ENCODE measurements around the gene SARM1. TPM values are rescaled to one million over a fixed set of nuclear protein-coding genes. Genes with fewer than 3 reads are reported as not detected.

The SARM1 gene
- total RNA-seq, 1 experiment from 2014 or later, result 17.4 TPM

DNA sequence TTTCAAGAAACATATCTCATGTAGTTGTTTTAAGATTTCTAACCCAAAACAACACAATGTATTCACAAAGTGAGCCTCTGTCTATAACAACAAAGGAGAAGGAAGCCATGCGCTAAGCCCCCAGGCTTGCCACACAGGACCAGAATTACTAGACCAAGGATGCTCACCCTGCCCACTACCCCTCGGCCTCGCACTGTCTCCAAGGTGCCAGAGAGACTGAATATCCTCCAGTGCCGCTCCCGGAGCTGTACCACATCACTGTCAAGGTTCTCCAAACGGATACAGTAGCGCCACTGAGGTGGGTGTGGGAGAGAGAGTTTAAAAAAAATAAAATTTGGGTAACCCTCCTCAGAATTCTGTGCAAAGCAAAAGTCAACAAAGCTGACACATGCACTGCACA lies 21.2 kb upstream of the SARM1 start:
- Histone ChIP-seq H3K27ac (ENCODE audit: low read length) (no peak overlapping the region), H3K36me3 (ENCODE audit: control insufficient read depth, insufficient read depth, low read length) (peaks cover 20% of the 10 kb centered on the region), H3K4me3 (ENCODE audit: low read depth in 2 of 2, low read length in 2 of 2) (no peak overlapping the region), H3K4me1 (ENCODE audit: control insufficient read depth, insufficient read depth, low read length) (peaks cover 26% of the 10 kb centered on the region), H3K27me3 (ENCODE audit: control insufficient read depth, insufficient read depth, low read length) (no peaks in the 10 kb centered on the region), H3K9me3 (ENCODE audit: control insufficient read depth, insufficient read depth, low read depth, low read length) (no peaks in the 10 kb centered on the region)
- in situ Hi-C loops (cut with HindIII; ENCODE audit: low pct_unique_long_range_greater_than_20kb, low sequenced_read_pairs) (no loop called here), intact Hi-C loops (cut with micrococcal nuclease; ENCODE audit: unreplicated experiment) (no loop called here)
- TF ChIP-seq POLR2AphosphoS5 (IDR thresholded peaks at IDR 0.05; ENCODE audit: low read depth, low read length), result no peak
- no peak for TF ChIP-seq TCF7L2 (IDR thresholded peaks at IDR 0.05; ENCODE audit: low read depth, low read length)
- TF ChIP-seq SIN3A (IDR thresholded peaks at IDR 0.05; ENCODE audit: borderline replicate concordance, insufficient read depth, low read depth, low read length), result no peak
- TF ChIP-seq, protein P1, sequence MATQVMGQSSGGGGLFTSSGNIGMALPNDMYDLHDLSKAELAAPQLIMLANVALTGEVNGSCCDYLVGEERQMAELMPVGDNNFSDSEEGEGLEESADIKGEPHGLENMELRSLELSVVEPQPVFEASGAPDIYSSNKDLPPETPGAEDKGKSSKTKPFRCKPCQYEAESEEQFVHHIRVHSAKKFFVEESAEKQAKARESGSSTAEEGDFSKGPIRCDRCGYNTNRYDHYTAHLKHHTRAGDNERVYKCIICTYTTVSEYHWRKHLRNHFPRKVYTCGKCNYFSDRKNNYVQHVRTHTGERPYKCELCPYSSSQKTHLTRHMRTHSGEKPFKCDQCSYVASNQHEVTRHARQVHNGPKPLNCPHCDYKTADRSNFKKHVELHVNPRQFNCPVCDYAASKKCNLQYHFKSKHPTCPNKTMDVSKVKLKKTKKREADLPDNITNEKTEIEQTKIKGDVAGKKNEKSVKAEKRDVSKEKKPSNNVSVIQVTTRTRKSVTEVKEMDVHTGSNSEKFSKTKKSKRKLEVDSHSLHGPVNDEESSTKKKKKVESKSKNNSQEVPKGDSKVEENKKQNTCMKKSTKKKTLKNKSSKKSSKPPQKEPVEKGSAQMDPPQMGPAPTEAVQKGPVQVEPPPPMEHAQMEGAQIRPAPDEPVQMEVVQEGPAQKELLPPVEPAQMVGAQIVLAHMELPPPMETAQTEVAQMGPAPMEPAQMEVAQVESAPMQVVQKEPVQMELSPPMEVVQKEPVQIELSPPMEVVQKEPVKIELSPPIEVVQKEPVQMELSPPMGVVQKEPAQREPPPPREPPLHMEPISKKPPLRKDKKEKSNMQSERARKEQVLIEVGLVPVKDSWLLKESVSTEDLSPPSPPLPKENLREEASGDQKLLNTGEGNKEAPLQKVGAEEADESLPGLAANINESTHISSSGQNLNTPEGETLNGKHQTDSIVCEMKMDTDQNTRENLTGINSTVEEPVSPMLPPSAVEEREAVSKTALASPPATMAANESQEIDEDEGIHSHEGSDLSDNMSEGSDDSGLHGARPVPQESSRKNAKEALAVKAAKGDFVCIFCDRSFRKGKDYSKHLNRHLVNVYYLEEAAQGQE (IDR thresholded peaks at IDR 0.05; ENCODE audit: insufficient read depth in 1 of 2, low read depth in 2 of 2, low read length in 1 of 2), result no peak
- TF ChIP-seq, protein P2, sequence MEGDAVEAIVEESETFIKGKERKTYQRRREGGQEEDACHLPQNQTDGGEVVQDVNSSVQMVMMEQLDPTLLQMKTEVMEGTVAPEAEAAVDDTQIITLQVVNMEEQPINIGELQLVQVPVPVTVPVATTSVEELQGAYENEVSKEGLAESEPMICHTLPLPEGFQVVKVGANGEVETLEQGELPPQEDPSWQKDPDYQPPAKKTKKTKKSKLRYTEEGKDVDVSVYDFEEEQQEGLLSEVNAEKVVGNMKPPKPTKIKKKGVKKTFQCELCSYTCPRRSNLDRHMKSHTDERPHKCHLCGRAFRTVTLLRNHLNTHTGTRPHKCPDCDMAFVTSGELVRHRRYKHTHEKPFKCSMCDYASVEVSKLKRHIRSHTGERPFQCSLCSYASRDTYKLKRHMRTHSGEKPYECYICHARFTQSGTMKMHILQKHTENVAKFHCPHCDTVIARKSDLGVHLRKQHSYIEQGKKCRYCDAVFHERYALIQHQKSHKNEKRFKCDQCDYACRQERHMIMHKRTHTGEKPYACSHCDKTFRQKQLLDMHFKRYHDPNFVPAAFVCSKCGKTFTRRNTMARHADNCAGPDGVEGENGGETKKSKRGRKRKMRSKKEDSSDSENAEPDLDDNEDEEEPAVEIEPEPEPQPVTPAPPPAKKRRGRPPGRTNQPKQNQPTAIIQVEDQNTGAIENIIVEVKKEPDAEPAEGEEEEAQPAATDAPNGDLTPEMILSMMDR (IDR thresholded peaks at IDR 0.05), result no peak
- CTCF ChIA-PET, result no interaction called here
- POLR2A ChIA-PET, result no interaction called here
- DNase-seq (ENCODE audit: low read depth, low spot score) (no peak), ATAC-seq (no peak)
- BruUV-seq (replicated peaks), result no TSS peak

DNA sequence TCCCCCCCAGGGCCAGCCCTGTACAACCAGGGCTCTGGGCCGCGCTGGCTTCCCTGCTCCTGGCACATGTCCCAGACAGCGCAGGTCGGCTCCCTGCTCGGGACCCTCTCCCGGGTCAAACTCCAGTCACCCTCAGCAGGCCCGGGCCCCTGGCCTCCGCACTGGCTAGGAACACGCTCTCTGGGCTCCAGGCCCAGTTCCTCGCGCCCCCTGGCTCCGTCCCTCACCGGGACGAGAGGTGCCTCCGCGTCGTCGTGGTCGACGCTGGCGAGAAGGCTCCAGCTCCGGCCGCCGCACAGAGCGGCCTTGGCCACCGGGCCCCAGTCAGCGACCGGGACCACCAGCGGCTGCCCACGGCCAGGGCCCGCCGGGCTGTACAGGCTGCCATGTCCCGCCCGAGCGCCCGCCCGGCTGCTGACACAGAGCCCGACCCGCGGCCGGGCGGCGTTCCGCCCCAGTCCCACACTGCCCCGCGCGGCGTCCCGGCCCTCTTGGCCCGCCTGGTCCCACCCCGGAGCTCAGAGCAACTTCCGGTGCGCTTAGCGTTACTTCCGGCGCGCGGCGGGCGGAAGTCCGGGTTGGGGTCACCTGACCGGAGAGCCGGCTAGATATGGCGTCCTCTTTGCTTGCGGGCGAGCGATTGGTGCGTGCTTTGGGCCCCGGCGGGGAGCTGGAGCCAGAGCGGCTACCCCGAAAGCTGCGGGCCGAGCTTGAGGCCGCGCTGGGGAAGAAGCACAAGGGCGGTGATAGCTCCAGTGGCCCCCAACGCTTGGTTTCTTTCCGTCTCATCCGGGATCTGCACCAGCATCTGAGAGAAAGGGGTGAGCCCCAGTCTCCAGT lies 14.2 kb upstream of the SARM1 start, which contains the start of gene POLDIP2:
POLDIP2 (minus strand) TSS at position 467 of the 840 bp plus-strand sequence; CDS start at position 388, 79 bp downstream.
- DNase-seq (ENCODE audit: low read depth, low spot score), result peak; percentile 41
- in situ Hi-C loops (cut with HindIII; ENCODE audit: low pct_unique_long_range_greater_than_20kb, low sequenced_read_pairs) (no loop called here), intact Hi-C loops (cut with micrococcal nuclease; ENCODE audit: unreplicated experiment) (no loop called here)
- ChIA-PET CTCF (interaction anchor here (0.6 kb wide), 1 partner anchor 552 kb away, joined by 3 read pairs; no protein-coding TSS in a partner anchor), POLR2A (interaction anchor here (0.7 to 1.5 kb wide), 5 partner anchors 9 to 26 kb away, joined by 3 to 9 read pairs (median 4); partner anchors contain the start of genes IFT20, TNFAIP1 and VTN)
- Histone ChIP-seq H3K4me3 (ENCODE audit: low read depth in 2 of 2, low read length in 2 of 2) (peak within 1 kb of the TSS; percentile 96 to 100), H3K36me3 (ENCODE audit: control insufficient read depth, insufficient read depth, low read length) (peaks cover 17% of the 10 kb centered on the region), H3K4me1 (ENCODE audit: control insufficient read depth, insufficient read depth, low read length) (peaks cover 18% of the 10 kb centered on the region), H3K27me3 (ENCODE audit: control insufficient read depth, insufficient read depth, low read length) (no peaks in the 10 kb centered on the region), H3K27ac (ENCODE audit: low read length) (peak within 1 kb of the TSS; percentile 97), H3K9me3 (ENCODE audit: control insufficient read depth, insufficient read depth, low read depth, low read length) (no peaks in the 10 kb centered on the region)
- TF ChIP-seq SIN3A (IDR thresholded peaks at IDR 0.05; ENCODE audit: borderline replicate concordance, insufficient read depth, low read depth, low read length) (peak; percentile 86; the same call in 1 of the 2 replicates), POLR2AphosphoS5 (IDR thresholded peaks at IDR 0.05; ENCODE audit: low read depth, low read length) (peak; percentile 95), TCF7L2 (IDR thresholded peaks at IDR 0.05; ENCODE audit: low read depth, low read length) (0 out of 2 replicates have a peak, but pooled peaks have one; percentile 29)
- TF ChIP-seq, protein P1 (IDR thresholded peaks at IDR 0.05; ENCODE audit: insufficient read depth in 1 of 2, low read depth in 2 of 2, low read length in 1 of 2), result no peak
- TF ChIP-seq, protein P2 (IDR thresholded peaks at IDR 0.05), result no peak
- ATAC-seq, result peak; percentile 100
- no TSS peak for BruUV-seq (replicated peaks)

Data from Panc1 (cell line).